TTC549 (cell line): ENCODE measurements around the gene COX7A1.
A peak's percentile ranks its signal among the peaks of the same experiment; 100 is the strongest.
"Not testable (repeated sequence)": the region's sequence is repeated elsewhere in the genome, so short reads cannot be mapped to it uniquely, and the experiment has no call there.

Experiments
- FAIRE-seq: peaks from 2 replicates; lab custom pipeline; 2012; peaks lifted over from hg19 to GRCh38; lab: Jason Lieb, UNC

COX7A1 gene

GRCh38 chr19:36141039-36141927 is 11.0 kb downstream of the COX7A1 start:
- FAIRE-seq, result no peak

- FAIRE-seq, result no peak
These were observed 11.8 kb downstream of the COX7A1 start for GRCh38 chr19:36140304-36141038.

- no peak for FAIRE-seq
These were observed 12.6 kb downstream of the COX7A1 start, which contains the start of gene CAPNS1 for GRCh38 chr19:36139473-36140303. TSS of gene CAPNS1 (plus strand) at chr19:36140066. CDS start at chr19:36141012, 946 bp downstream.

- FAIRE-seq, result no peak
These were observed 13.2 kb downstream of the COX7A1 start for GRCh38 chr19:36139120-36139472.

- no peak for FAIRE-seq
These were observed 15.1 kb downstream of the COX7A1 start for GRCh38 chr19:36136964-36137686.

- not testable (repeated sequence) for FAIRE-seq
These were observed 17.4 kb downstream of the COX7A1 start for GRCh38 chr19:36134867-36135266.

- FAIRE-seq, result not testable (repeated sequence)
These were observed 21.0 kb downstream of the COX7A1 start for GRCh38 chr19:36131221-36131620.

GRCh38 chr19:36128392-36128736 is 23.9 kb downstream of the COX7A1 start:
- FAIRE-seq, result no peak

GRCh38 chr19:36125557-36125956 is 26.7 kb downstream of the COX7A1 start:
- no peak for FAIRE-seq

GRCh38 chr19:36121486-36122124 is 30.6 kb downstream of the COX7A1 start:
- no peak for FAIRE-seq

- FAIRE-seq, result no peak
These were observed 31.3 kb downstream of the COX7A1 start for GRCh38 chr19:36120984-36121358.

GRCh38 chr19:36120092-36120983 is 31.9 kb downstream of the COX7A1 start:
- FAIRE-seq, result no peak

- no peak for FAIRE-seq
These were observed 36.0 kb downstream of the COX7A1 start for GRCh38 chr19:36116344-36116637.

- FAIRE-seq, result no peak
These were observed 36.5 kb downstream of the COX7A1 start, which contains the start of gene TBCB for GRCh38 chr19:36115453-36116343. TSS of gene TBCB (plus strand) at chr19:36115468. CDS start at chr19:36115561, 93 bp downstream.

GRCh38 chr19:36114721-36115452 is 37.4 kb downstream of the COX7A1 start, which contains the start of gene POLR2I:
TSS of gene POLR2I (minus strand) at chr19:36114875. CDS start at chr19:36114856, 19 bp downstream.
- peak; percentile 94 for FAIRE-seq

GRCh38 chr19:36113894-36114720 is 38.1 kb downstream of the COX7A1 start:
- FAIRE-seq, result no peak

GRCh38 chr19:36113425-36113824 is 38.8 kb downstream of the COX7A1 start:
- no peak for FAIRE-seq

GRCh38 chr19:36112678-36113077 is 39.6 kb downstream of the COX7A1 start:
- FAIRE-seq, result no peak
